H9 (cell line): ENCODE data around the gene NAGA. TPM values are rescaled to one million over a fixed set of nuclear protein-coding genes. Genes with fewer than 3 reads are reported as not detected.

Experiments used
- DNase-seq: peaks from one replicate; pipeline ENCODE4 v3.0.0-alpha.2; 2017
- H2AFZ ChIP-seq: one replicate; pipeline ENCODE4 v1.6.1; 2013; ENCODE audit warnings: mild to moderate bottlenecking, low read length, control low read depth, moderate library complexity
- H2AK5ac ChIP-seq: 2 replicates; pipeline ENCODE4 v1.6.1; 2013; ENCODE audit warnings: low read length, control low read depth, mixed read lengths; ENCODE audit not compliant: insufficient read length
- H2BK120ac ChIP-seq: one replicate; pipeline ENCODE4 v1.6.1; 2013; ENCODE audit warnings: low read depth, mild to moderate bottlenecking, low read length, control low read depth, inconsistent platforms; ENCODE audit not compliant: poor library complexity, severe bottlenecking
- H2BK12ac ChIP-seq: 2 replicates; pipeline ENCODE4 v1.6.1; 2013; ENCODE audit warnings: low read length, control low read depth, mixed read lengths, low read depth; ENCODE audit not compliant: insufficient read length
- H2BK15ac ChIP-seq: 2 replicates; pipeline ENCODE4 v1.6.1; 2013; ENCODE audit warnings: low read depth, low read length, control low read depth
- H2BK20ac ChIP-seq: one replicate; pipeline ENCODE4 v1.6.1; 2013; ENCODE audit warnings: low read depth, mild to moderate bottlenecking, low read length, control low read depth, inconsistent platforms; ENCODE audit not compliant: poor library complexity, severe bottlenecking
- H2BK5ac ChIP-seq: 2 replicates; pipeline ENCODE4 v1.6.1; 2013; ENCODE audit warnings: low read length, control low read depth, mixed read lengths; ENCODE audit not compliant: insufficient read length
- H3K14ac ChIP-seq: 2 replicates; pipeline ENCODE4 v1.6.1; 2013; ENCODE audit warnings: low read length, control low read depth; ENCODE audit not compliant: insufficient read depth
- H3K18ac ChIP-seq: 2 replicates; pipeline ENCODE4 v1.6.1; 2013; ENCODE audit warnings: low read depth, mild to moderate bottlenecking, mixed read lengths, low read length, control low read depth; ENCODE audit not compliant: insufficient read length
- H3K23ac ChIP-seq: 2 replicates; pipeline ENCODE4 v1.6.1; 2013; ENCODE audit warnings: low read length, control low read depth, mixed read lengths, low read depth; ENCODE audit not compliant: insufficient read length
- H3K23me2 ChIP-seq: 2 replicates; pipeline ENCODE4 v1.6.1; 2013; ENCODE audit warnings: low read depth, mild to moderate bottlenecking, mixed read lengths, low read length, control low read depth; ENCODE audit not compliant: insufficient read length, poor library complexity, severe bottlenecking
- H3K27ac ChIP-seq: 2 replicates; pipeline ENCODE4 v1.5.1; 2013; ENCODE audit warnings: low read length, control low read depth, mixed read lengths, low read depth; ENCODE audit not compliant: insufficient read length
- H3K27me3 ChIP-seq: 2 replicates; pipeline ENCODE4 v1.6.1; 2013; ENCODE audit warnings: low read length, control low read depth, inconsistent platforms; ENCODE audit not compliant: insufficient read depth
- H3K4ac ChIP-seq: 2 replicates; pipeline ENCODE4 v1.6.1; 2013; ENCODE audit warnings: low read depth, mild to moderate bottlenecking, control low read depth, inconsistent platforms, low read length, moderate library complexity
- H3K4me1 ChIP-seq: 2 replicates; pipeline ENCODE4 v1.6.1; 2013; ENCODE audit warnings: low read length, control low read depth, inconsistent platforms; ENCODE audit not compliant: insufficient read depth
- H3K4me2 ChIP-seq: 2 replicates; pipeline ENCODE4 v1.6.1; 2013; ENCODE audit warnings: low read length, control low read depth, mixed read lengths; ENCODE audit not compliant: insufficient read length, insufficient read depth
- H3K56ac ChIP-seq: 2 replicates; pipeline ENCODE4 v1.6.1; 2013; ENCODE audit warnings: low read depth, mild to moderate bottlenecking, mixed read lengths, low read length, control low read depth; ENCODE audit not compliant: insufficient read length
- H3K79me1 ChIP-seq: 2 replicates; pipeline ENCODE4 v1.6.1; 2013; ENCODE audit warnings: low read depth, mild to moderate bottlenecking, moderate library complexity, low read length, control low read depth, inconsistent platforms; ENCODE audit not compliant: insufficient read depth, poor library complexity, severe bottlenecking
- H3K79me2 ChIP-seq: 2 replicates; pipeline ENCODE4 v1.6.1; 2013; ENCODE audit warnings: low read length, control low read depth, inconsistent platforms; ENCODE audit not compliant: insufficient read depth
- H3K9ac ChIP-seq: 2 replicates; pipeline ENCODE4 v1.6.1; 2013; ENCODE audit warnings: low read length, control low read depth, mixed read lengths; ENCODE audit not compliant: insufficient read length; ENCODE audit errors: extremely low read depth
- H3K9me3 ChIP-seq: one replicate; pipeline ENCODE4 v1.6.1; 2013; ENCODE audit warnings: low read depth, low read length, inconsistent platforms; ENCODE audit not compliant: control insufficient read depth
- H3T11ph ChIP-seq: one replicate; pipeline ENCODE4 v1.6.1; 2013; ENCODE audit warnings: mild to moderate bottlenecking, low read length, control low read depth, inconsistent platforms
- H4K20me1 ChIP-seq: one replicate; pipeline ENCODE4 v1.6.1; 2013; ENCODE audit not compliant: control insufficient read depth, insufficient read length, insufficient read depth
- H4K5ac ChIP-seq: 2 replicates; pipeline ENCODE4 v1.6.1; 2013; ENCODE audit warnings: low read depth, mild to moderate bottlenecking, mixed read lengths, low read length, control low read depth; ENCODE audit not compliant: insufficient read length
- H4K8ac ChIP-seq: replicated peaks from 2 replicates; pipeline ENCODE4 v1.6.1; 2013; ENCODE audit warnings: low read length, control low read depth, mixed read lengths, low read depth; ENCODE audit not compliant: insufficient read length
- H4K91ac ChIP-seq: 2 replicates; pipeline ENCODE4 v1.6.1; 2013; ENCODE audit warnings: low read depth, mild to moderate bottlenecking, moderate library complexity, mixed read lengths, low read length, control low read depth; ENCODE audit not compliant: insufficient read length
- H3K27ac Mint-ChIP-seq, 3 experiments: 2 replicates in 2 of 3; 3 replicates in 1 of 3; pipeline ENCODE4 v1.8.0; 2020 to 2021; ENCODE audit warnings: mixed read lengths in 3 of 3, mild to moderate bottlenecking in 1 of 3, moderate library complexity in 1 of 3
- H3K27me3 Mint-ChIP-seq: 2 replicates; pipeline ENCODE4 v1.8.0; 2021; ENCODE audit warnings: low read depth, mild to moderate bottlenecking, moderate library complexity, mixed read lengths
- H3K36me3 Mint-ChIP-seq, 3 experiments: 2 replicates in 2 of 3; 3 replicates in 1 of 3; pipeline ENCODE4 v1.8.0; 2020 to 2021; ENCODE audit warnings: low read depth in 3 of 3, mixed read lengths in 3 of 3; ENCODE audit not compliant: insufficient read depth in 1 of 3
- H3K4me1 Mint-ChIP-seq, 2 experiments: 2 replicates each; pipeline ENCODE4 v1.8.0; 2020; ENCODE audit warnings: mixed read lengths in 2 of 2
- H3K4me3 Mint-ChIP-seq, 2 experiments: 2 replicates in 1 of 2; 3 replicates in 1 of 2; pipeline ENCODE4 v1.8.0; 2020 to 2021; ENCODE audit warnings: mild to moderate bottlenecking in 2 of 2, mixed read lengths in 2 of 2, moderate library complexity in 1 of 2
- H3K9me3 Mint-ChIP-seq, 2 experiments: 2 replicates in 1 of 2; 3 replicates in 1 of 2; pipeline ENCODE4 v1.8.0; 2020; ENCODE audit warnings: mild to moderate bottlenecking in 2 of 2, mixed read lengths in 2 of 2, moderate library complexity in 1 of 2
- WGBS: extraction: QIAGEN DNeasy Blood & Tissue Kit; methylation state at CpG from one replicate; pipeline ENCODE4 v1.1.7; 2013; ENCODE audit warnings: missing lambda C conversion rate, low lambda C conversion rate, mixed read lengths; ENCODE audit not compliant: insufficient read length; ENCODE audit errors: extremely low coverage; 5-methylcytosine and 5-hydroxymethylcytosine counted together
- total RNA-seq: library from RNA; stranded (reverse); gene quantifications from 2 replicates; pipeline ENCODE4 v1.2.1, GENCODE V29; 2021
- TF ChIP-seq, protein P1 (sequence below): fragments of 200-600 bp; sonication (generic); conservative IDR thresholded peaks from 3 replicates; pipeline ENCODE4 v1.8.0; 2021; ENCODE audit warnings: antibody characterized with exemption, mild to moderate bottlenecking

NAGA gene
- total RNA-seq, 1 experiment from 2014 or later, result 16.1 TPM

GRCh38 chr22:42050641-42051180 lies 19.9 kb downstream of the NAGA start:
- Mint-ChIP-seq H3K9me3 (no peaks in the 10 kb centered on the region), H3K4me1 (no peaks in the 10 kb centered on the region), H3K36me3 (no peaks in the 10 kb centered on the region), H3K27ac (no peak overlapping the region), H3K27me3 (no peaks in the 10 kb centered on the region), H3K4me3 (no peak overlapping the region)
- no peaks in the 10 kb centered on the region for H4K20me1 ChIP-seq
- no peak overlapping the region for H3K4me2 ChIP-seq
- H3K27me3 ChIP-seq, result no peaks in the 10 kb centered on the region
- no CpG with 5 or more reads among the region's 2 CpGs for WGBS
- no peaks in the 10 kb centered on the region for H3K9me3 ChIP-seq
- H3T11ph ChIP-seq, result no peak overlapping the region
- H3K56ac ChIP-seq, result no peak overlapping the region
- H2AK5ac ChIP-seq, result no peak overlapping the region
- no peak overlapping the region for H4K5ac ChIP-seq
- H3K18ac ChIP-seq, result no peak overlapping the region
- no peak for DNase-seq
- no peaks in the 10 kb centered on the region for H3K79me1 ChIP-seq
- TF ChIP-seq, protein P1, sequence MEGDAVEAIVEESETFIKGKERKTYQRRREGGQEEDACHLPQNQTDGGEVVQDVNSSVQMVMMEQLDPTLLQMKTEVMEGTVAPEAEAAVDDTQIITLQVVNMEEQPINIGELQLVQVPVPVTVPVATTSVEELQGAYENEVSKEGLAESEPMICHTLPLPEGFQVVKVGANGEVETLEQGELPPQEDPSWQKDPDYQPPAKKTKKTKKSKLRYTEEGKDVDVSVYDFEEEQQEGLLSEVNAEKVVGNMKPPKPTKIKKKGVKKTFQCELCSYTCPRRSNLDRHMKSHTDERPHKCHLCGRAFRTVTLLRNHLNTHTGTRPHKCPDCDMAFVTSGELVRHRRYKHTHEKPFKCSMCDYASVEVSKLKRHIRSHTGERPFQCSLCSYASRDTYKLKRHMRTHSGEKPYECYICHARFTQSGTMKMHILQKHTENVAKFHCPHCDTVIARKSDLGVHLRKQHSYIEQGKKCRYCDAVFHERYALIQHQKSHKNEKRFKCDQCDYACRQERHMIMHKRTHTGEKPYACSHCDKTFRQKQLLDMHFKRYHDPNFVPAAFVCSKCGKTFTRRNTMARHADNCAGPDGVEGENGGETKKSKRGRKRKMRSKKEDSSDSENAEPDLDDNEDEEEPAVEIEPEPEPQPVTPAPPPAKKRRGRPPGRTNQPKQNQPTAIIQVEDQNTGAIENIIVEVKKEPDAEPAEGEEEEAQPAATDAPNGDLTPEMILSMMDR, result no peak
- no peak overlapping the region for H2BK15ac ChIP-seq
- no peak overlapping the region for H2BK120ac ChIP-seq
- H2BK5ac ChIP-seq, result no peak overlapping the region
- H2BK12ac ChIP-seq, result no peak overlapping the region
- no peak overlapping the region for H3K9ac ChIP-seq
- no peak overlapping the region for H3K14ac ChIP-seq
- H2BK20ac ChIP-seq, result no peak overlapping the region
- H3K4me1 ChIP-seq, result no peaks in the 10 kb centered on the region
- no peak overlapping the region for H3K23ac ChIP-seq
- no peak overlapping the region for H2AFZ ChIP-seq
- H3K27ac ChIP-seq, result no peak overlapping the region
- H3K79me2 ChIP-seq, result no peaks in the 10 kb centered on the region
- no peak overlapping the region for H4K91ac ChIP-seq
- no peak overlapping the region for H3K4ac ChIP-seq
- no peak overlapping the region for H4K8ac ChIP-seq
- H3K23me2 ChIP-seq, result no peaks in the 10 kb centered on the region
